SK-N-SH (cell line): ENCODE measurements around the gene TEX22. TPM values are rescaled to one million over a fixed set of nuclear protein-coding genes. Genes with fewer than 3 reads are reported as not detected.

Source experiments
- CTCF ChIA-PET: fragments of 300-600, 350-600 bp; formaldehyde crosslinking; extraction: SDS; loops from one replicate; lab custom pipeline; 2021; lab: Yijun Ruan, JAX
- POLR2A ChIA-PET: fragments of 350-600 bp; sonication (Branson Sonifier 250); formaldehyde crosslinking; extraction: SDS; loops from one replicate; lab custom pipeline; 2020; ENCODE audit warnings: antibody characterized with exemption, inconsistent platforms; lab: Yijun Ruan, JAX
- DNase-seq: peaks from one replicate; pipeline ENCODE4 v3.0.0; 2012
- H2AFZ ChIP-seq: fragments of 200-600 bp; sonication (generic); 2 replicates; pipeline ENCODE4 v1.8.1; 2016; ENCODE audit warnings: antibody characterized with exemption, mild to moderate bottlenecking, low read depth
- H3F3A ChIP-seq: fragments of 200-600 bp; sonication (generic); replicated peaks from 2 replicates; pipeline ENCODE3; 2016; ENCODE audit warnings: antibody characterized with exemption, mild to moderate bottlenecking; ENCODE audit not compliant: insufficient read depth
- H3K27ac ChIP-seq, 2 experiments: fragments of 200-500 bp in 1 of 2; fragments of 200-600 bp in 1 of 2; sonication (Bioruptor generic) in 1 of 2; sonication (generic), shearing (Covaris generic) in 1 of 2; 2 replicates each; pipeline versions ENCODE4 v1.5.1 to v1.6.1; 2014 to 2016; ENCODE audit warnings: low read depth in 2 of 2, inconsistent platforms in 1 of 2, low read length in 1 of 2, mild to moderate bottlenecking in 1 of 2, mixed read lengths in 1 of 2
- H3K27me3 ChIP-seq: fragments of 200-600 bp; sonication (generic), shearing (Covaris generic); 2 replicates; pipeline ENCODE4 v1.6.1; 2016; ENCODE audit warnings: mixed run types; ENCODE audit not compliant: insufficient read depth
- H3K36me3 ChIP-seq, 2 experiments: fragments of 200-500 bp in 1 of 2; fragments of 200-600 bp in 1 of 2; sonication (Bioruptor generic) in 1 of 2; sonication (generic) in 1 of 2; replicated peaks in 1 of 2; 2 replicates each; pipeline versions ENCODE3 to v1.5.1; 2014 to 2016; ENCODE audit warnings: low read length in 1 of 2, mild to moderate bottlenecking in 1 of 2; ENCODE audit not compliant: insufficient read depth in 2 of 2, control insufficient read depth in 1 of 2
- H3K4me1 ChIP-seq, 2 experiments: fragments of 200-500 bp in 1 of 2; fragments of 200-600 bp in 1 of 2; sonication (Bioruptor generic) in 1 of 2; sonication (generic), shearing (Covaris generic) in 1 of 2; 2 replicates each; pipeline versions ENCODE4 v1.5.1 to v1.6.1; 2014 to 2016; ENCODE audit warnings: low read depth in 1 of 2, low read length in 1 of 2, mixed run types in 1 of 2; ENCODE audit not compliant: insufficient read depth in 2 of 2, control insufficient read depth in 1 of 2
- H3K4me2 ChIP-seq: fragments of 200-600 bp; sonication (generic), shearing (Covaris generic); 2 replicates; pipeline ENCODE4 v1.6.1; 2017; ENCODE audit warnings: mixed run types
- H3K4me3 ChIP-seq, 2 experiments: fragments of 200-500 bp in 1 of 2; fragments of 200-600 bp in 1 of 2; sonication (Bioruptor generic) in 1 of 2; sonication (generic), shearing (Covaris generic) in 1 of 2; 2 replicates each; pipeline versions ENCODE4 v1.5.1 to v1.8.1; 2014 to 2016; ENCODE audit warnings: low read depth in 2 of 2, inconsistent platforms in 1 of 2, low read length in 1 of 2, mild to moderate bottlenecking in 1 of 2, mixed read lengths in 1 of 2, moderate library complexity in 1 of 2
- H3K79me2 ChIP-seq: fragments of 200-600 bp; sonication (generic); 2 replicates; pipeline ENCODE4 v1.8.1; 2017; ENCODE audit warnings: mild to moderate bottlenecking; ENCODE audit not compliant: insufficient read depth
- H3K9ac ChIP-seq: fragments of 200-600 bp; sonication (generic); 2 replicates; pipeline ENCODE4 v1.6.1; 2017; ENCODE audit warnings: mixed run types
- H3K9me2 ChIP-seq: fragments of 200-600 bp; sonication (generic); 2 replicates; pipeline ENCODE4 v1.6.1; 2017; ENCODE audit warnings: mixed run types
- H3K9me3 ChIP-seq: fragments of 200-600 bp; sonication (generic); 2 replicates; pipeline ENCODE4 v1.6.1; 2017; ENCODE audit warnings: mixed run types, mild to moderate bottlenecking, moderate library complexity
- H4K20me1 ChIP-seq: fragments of 200-600 bp; sonication (generic); 2 replicates; pipeline ENCODE4 v1.6.1; 2017; ENCODE audit warnings: mild to moderate bottlenecking, mixed run types; ENCODE audit not compliant: insufficient read depth
- EZH2phosphoT487 ChIP-seq: fragments of 200-600 bp; sonication (generic); IDR thresholded peaks from 2 replicates; pipeline ENCODE4 v1.6.1; 2017; ENCODE audit warnings: low read depth, mixed run types, mild to moderate bottlenecking, antibody characterized with exemption, moderate library complexity, borderline replicate concordance
- FOSL2 ChIP-seq: IDR thresholded peaks from 2 replicates; pipeline ENCODE4 v1.4.0; 2012; ENCODE audit warnings: low read depth, mild to moderate bottlenecking, moderate library complexity, borderline replicate concordance
- FOXM1 ChIP-seq: IDR thresholded peaks from 2 replicates; pipeline ENCODE4 v1.4.0; 2012; ENCODE audit warnings: low read depth, mild to moderate bottlenecking
- GATA2 ChIP-seq: sonication (generic); formaldehyde crosslinking; IDR thresholded peaks from 2 replicates; pipeline ENCODE4 v1.5.0; 2020; ENCODE audit warnings: mild to moderate bottlenecking, missing genetic modification reagents
- MXI1 ChIP-seq: IDR thresholded peaks from 2 replicates; pipeline ENCODE4 v1.6.1; 2012; ENCODE audit warnings: mild to moderate bottlenecking, low read depth, low read length, improper control_type of control experiment
- NRF1 ChIP-seq: IDR thresholded peaks from 2 replicates; pipeline ENCODE4 v1.6.1; 2012; ENCODE audit warnings: low read depth, mild to moderate bottlenecking, low read length
- RCOR1 ChIP-seq: fragments of 150-350 bp; IDR thresholded peaks from 2 replicates; pipeline ENCODE4 v1.6.1; 2017; ENCODE audit warnings: antibody characterized with exemption, low read length
- TEAD4 ChIP-seq: IDR thresholded peaks from 2 replicates; pipeline ENCODE4 v1.4.0; 2012; ENCODE audit warnings: mild to moderate bottlenecking, borderline replicate concordance; ENCODE audit not compliant: insufficient read depth
- YY1 ChIP-seq: IDR thresholded peaks from 2 replicates; pipeline ENCODE4 v1.4.0; 2012; ENCODE audit warnings: low read depth, mild to moderate bottlenecking
- WGBS: methylation state at CpG from one replicate; pipeline ENCODE4 v1.1.6; 2017; ENCODE audit warnings: low lambda C conversion rate; 5-methylcytosine and 5-hydroxymethylcytosine counted together
- polyA plus RNA-seq, 3 experiments: library from polyadenylated mRNA; depleted of rRNA; stranded (reverse); fragments of >200 nt; gene quantifications; 2 replicates each; pipeline ENCODE4 v1.2.3, GENCODE V29; 2012
- TF ChIP-seq, protein P1 (sequence below): fragments of 150-350 bp; IDR thresholded peaks from 2 replicates; pipeline ENCODE4 v1.6.1; 2017; ENCODE audit warnings: antibody characterized with exemption, low read length, low read depth, borderline replicate concordance
- TF ChIP-seq, protein P2 (sequence below): IDR thresholded peaks from 2 replicates; pipeline ENCODE4 v1.4.0; 2012; ENCODE audit warnings: low read depth, borderline replicate concordance
- TF ChIP-seq, protein P3 (sequence below): fragments of 200-600 bp; sonication (generic); IDR thresholded peaks from 2 replicates; pipeline ENCODE4 v1.6.1; 2017; ENCODE audit warnings: antibody characterized with exemption, mild to moderate bottlenecking, moderate library complexity
- TF ChIP-seq, protein P4 (sequence below): IDR thresholded peaks from 2 replicates; pipeline ENCODE4 v1.4.0; 2012; ENCODE audit warnings: low read depth, borderline replicate concordance
- TF ChIP-seq, protein P5 (sequence below): IDR thresholded peaks from 2 replicates; pipeline ENCODE4 v1.6.1; 2012; ENCODE audit warnings: mild to moderate bottlenecking, low read depth, low read length, moderate library complexity

Gene TEX22
- polyA plus RNA-seq, 1 of the 3 experiments (the other 2 are of a cell fraction), result 0.26 TPM

DNA sequence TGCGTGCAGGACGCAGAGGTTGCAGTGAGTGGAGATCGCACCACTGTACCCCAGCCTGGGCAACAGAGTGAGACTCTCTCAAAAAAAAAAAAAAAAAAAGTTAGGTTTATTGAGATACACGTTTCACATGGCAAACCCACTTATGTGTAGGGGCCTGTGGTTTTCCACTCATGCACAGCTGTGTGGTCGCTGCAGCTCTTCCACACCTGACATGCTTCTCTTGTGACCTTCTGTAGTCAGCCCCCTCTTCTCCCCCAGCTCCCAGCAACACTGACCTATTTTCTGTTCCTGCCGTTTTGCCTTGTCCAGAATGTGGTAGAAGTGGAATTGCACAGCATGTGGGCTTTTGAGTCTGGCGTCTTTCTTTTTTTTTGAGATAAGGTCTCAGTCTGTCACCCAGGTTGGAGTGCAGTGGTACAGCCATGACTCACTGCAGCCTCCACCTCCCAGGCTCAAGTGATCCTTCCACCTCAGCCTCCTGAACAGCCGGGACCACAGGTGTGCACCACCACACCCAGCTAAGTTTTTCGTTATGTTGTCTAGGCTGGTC, 29.7 kb downstream of the TEX22 start:
- H3K4me2 ChIP-seq, result no peak overlapping the region
- H3K36me3 ChIP-seq, result peaks cover 6 to 23% of the 10 kb centered on the region in 2 experiments
- no peak overlapping the region for H3K27ac ChIP-seq
- TF ChIP-seq, protein P1, sequence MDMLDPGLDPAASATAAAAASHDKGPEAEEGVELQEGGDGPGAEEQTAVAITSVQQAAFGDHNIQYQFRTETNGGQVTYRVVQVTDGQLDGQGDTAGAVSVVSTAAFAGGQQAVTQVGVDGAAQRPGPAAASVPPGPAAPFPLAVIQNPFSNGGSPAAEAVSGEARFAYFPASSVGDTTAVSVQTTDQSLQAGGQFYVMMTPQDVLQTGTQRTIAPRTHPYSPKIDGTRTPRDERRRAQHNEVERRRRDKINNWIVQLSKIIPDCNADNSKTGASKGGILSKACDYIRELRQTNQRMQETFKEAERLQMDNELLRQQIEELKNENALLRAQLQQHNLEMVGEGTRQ, result no peak
- TF ChIP-seq MXI1 (no peak), YY1 (no peak), FOSL2 (no peak), TEAD4 (no peak), GATA2 (CRISPR knock-in tag) (no peak), NRF1 (no peak), RCOR1 (no peak)
- TF ChIP-seq, protein P2, sequence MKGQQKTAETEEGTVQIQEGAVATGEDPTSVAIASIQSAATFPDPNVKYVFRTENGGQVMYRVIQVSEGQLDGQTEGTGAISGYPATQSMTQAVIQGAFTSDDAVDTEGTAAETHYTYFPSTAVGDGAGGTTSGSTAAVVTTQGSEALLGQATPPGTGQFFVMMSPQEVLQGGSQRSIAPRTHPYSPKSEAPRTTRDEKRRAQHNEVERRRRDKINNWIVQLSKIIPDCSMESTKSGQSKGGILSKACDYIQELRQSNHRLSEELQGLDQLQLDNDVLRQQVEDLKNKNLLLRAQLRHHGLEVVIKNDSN, result no peak
- TF ChIP-seq, protein P3, sequence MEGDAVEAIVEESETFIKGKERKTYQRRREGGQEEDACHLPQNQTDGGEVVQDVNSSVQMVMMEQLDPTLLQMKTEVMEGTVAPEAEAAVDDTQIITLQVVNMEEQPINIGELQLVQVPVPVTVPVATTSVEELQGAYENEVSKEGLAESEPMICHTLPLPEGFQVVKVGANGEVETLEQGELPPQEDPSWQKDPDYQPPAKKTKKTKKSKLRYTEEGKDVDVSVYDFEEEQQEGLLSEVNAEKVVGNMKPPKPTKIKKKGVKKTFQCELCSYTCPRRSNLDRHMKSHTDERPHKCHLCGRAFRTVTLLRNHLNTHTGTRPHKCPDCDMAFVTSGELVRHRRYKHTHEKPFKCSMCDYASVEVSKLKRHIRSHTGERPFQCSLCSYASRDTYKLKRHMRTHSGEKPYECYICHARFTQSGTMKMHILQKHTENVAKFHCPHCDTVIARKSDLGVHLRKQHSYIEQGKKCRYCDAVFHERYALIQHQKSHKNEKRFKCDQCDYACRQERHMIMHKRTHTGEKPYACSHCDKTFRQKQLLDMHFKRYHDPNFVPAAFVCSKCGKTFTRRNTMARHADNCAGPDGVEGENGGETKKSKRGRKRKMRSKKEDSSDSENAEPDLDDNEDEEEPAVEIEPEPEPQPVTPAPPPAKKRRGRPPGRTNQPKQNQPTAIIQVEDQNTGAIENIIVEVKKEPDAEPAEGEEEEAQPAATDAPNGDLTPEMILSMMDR, result no peak
- TF ChIP-seq, protein P4, sequence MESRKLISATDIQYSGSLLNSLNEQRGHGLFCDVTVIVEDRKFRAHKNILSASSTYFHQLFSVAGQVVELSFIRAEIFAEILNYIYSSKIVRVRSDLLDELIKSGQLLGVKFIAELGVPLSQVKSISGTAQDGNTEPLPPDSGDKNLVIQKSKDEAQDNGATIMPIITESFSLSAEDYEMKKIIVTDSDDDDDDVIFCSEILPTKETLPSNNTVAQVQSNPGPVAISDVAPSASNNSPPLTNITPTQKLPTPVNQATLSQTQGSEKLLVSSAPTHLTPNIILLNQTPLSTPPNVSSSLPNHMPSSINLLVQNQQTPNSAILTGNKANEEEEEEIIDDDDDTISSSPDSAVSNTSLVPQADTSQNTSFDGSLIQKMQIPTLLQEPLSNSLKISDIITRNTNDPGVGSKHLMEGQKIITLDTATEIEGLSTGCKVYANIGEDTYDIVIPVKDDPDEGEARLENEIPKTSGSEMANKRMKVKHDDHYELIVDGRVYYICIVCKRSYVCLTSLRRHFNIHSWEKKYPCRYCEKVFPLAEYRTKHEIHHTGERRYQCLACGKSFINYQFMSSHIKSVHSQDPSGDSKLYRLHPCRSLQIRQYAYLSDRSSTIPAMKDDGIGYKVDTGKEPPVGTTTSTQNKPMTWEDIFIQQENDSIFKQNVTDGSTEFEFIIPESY, result no peak
- DNase-seq, result no peak
- no peaks in the 10 kb centered on the region for H3K9me2 ChIP-seq
- H3K79me2 ChIP-seq, result peaks cover 100% of the 10 kb centered on the region
- ChIA-PET POLR2A (no interaction called here), CTCF (no interaction called here)
- H3F3A ChIP-seq, result peaks cover 26% of the 10 kb centered on the region
- no peak overlapping the region for H2AFZ ChIP-seq
- WGBS, result 95% methylated on average over 9 of the region's 9 CpGs
- no peak overlapping the region for H3K4me3 ChIP-seq
- H3K9ac ChIP-seq, result no peak overlapping the region
- peaks cover 0 to 9% of the 10 kb centered on the region in 2 experiments; a peak in 1 of 4 replicates for H3K4me1 ChIP-seq
- no peaks in the 10 kb centered on the region for H3K27me3 ChIP-seq
- peaks cover 84% of the 10 kb centered on the region for H4K20me1 ChIP-seq
- H3K9me3 ChIP-seq, result no peaks in the 10 kb centered on the region

DNA sequence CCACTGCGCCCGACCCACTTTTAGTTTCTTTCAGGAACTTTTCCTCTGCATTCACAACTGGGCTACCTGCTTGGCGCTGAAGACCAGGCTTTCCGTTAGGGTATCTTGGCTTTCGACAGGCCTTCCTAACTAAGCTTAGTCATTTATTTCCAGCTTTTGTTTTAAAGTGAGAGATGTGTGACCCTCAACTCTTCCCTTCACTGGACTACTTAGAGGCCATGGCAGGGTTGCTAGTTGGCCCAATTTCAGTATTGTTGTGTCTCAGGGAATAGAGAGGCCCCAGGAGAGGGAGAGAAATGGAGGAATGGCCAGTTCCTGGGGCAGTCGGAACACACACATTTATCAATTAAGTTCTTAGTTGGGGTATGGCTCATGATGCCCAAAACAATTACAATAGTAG, 31.7 kb downstream of the TEX22 start:
- TF ChIP-seq FOXM1 (no peak), EZH2phosphoT487 (no peak)
- TF ChIP-seq, protein P5, sequence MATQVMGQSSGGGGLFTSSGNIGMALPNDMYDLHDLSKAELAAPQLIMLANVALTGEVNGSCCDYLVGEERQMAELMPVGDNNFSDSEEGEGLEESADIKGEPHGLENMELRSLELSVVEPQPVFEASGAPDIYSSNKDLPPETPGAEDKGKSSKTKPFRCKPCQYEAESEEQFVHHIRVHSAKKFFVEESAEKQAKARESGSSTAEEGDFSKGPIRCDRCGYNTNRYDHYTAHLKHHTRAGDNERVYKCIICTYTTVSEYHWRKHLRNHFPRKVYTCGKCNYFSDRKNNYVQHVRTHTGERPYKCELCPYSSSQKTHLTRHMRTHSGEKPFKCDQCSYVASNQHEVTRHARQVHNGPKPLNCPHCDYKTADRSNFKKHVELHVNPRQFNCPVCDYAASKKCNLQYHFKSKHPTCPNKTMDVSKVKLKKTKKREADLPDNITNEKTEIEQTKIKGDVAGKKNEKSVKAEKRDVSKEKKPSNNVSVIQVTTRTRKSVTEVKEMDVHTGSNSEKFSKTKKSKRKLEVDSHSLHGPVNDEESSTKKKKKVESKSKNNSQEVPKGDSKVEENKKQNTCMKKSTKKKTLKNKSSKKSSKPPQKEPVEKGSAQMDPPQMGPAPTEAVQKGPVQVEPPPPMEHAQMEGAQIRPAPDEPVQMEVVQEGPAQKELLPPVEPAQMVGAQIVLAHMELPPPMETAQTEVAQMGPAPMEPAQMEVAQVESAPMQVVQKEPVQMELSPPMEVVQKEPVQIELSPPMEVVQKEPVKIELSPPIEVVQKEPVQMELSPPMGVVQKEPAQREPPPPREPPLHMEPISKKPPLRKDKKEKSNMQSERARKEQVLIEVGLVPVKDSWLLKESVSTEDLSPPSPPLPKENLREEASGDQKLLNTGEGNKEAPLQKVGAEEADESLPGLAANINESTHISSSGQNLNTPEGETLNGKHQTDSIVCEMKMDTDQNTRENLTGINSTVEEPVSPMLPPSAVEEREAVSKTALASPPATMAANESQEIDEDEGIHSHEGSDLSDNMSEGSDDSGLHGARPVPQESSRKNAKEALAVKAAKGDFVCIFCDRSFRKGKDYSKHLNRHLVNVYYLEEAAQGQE, result no peak
- H4K20me1 ChIP-seq, result peaks cover 84% of the 10 kb centered on the region
- H2AFZ ChIP-seq, result no peak overlapping the region
- peaks cover 26% of the 10 kb centered on the region for H3F3A ChIP-seq
- no peak overlapping the region for H3K4me3 ChIP-seq
- H3K9me3 ChIP-seq, result no peaks in the 10 kb centered on the region
- no peak for DNase-seq
- H3K79me2 ChIP-seq, result peaks cover 100% of the 10 kb centered on the region
- no peaks in the 10 kb centered on the region for H3K9me2 ChIP-seq
- no peak overlapping the region for H3K9ac ChIP-seq
- CTCF ChIA-PET, result interaction anchor here (2.0 kb wide), 1 partner anchor 19 kb away, joined by 5 read pairs; no protein-coding TSS in a partner anchor
- POLR2A ChIA-PET, result no interaction called here
- no peak overlapping the region for H3K4me2 ChIP-seq
- no peaks in the 10 kb centered on the region; a peak in 1 of 4 replicates for H3K4me1 ChIP-seq
- 100% methylated on average over 6 of the region's 6 CpGs for WGBS
- H3K27me3 ChIP-seq, result no peaks in the 10 kb centered on the region
- H3K36me3 ChIP-seq, result peaks cover 6 to 23% of the 10 kb centered on the region in 2 experiments
- H3K27ac ChIP-seq, result peak overlapping the region in 1 of 2 experiments; percentile 54; a peak in 1 of 4 replicates
